Adrenal gland (tissue), 12 donors: Measurements from ENCODE around the gene MMP10. TPM values are rescaled to one million over a fixed set of nuclear protein-coding genes. Genes with fewer than 3 reads are reported as not detected.

ENCODE experiments used
- DNase-seq, 7 donors: peaks; one replicate each; pipeline ENCODE4 v3.0.0-alpha.2; 2019 to 2020
- H3K27ac ChIP-seq, 5 donors: fragments of 200-600 bp; sonication (generic) in 4 of 5; 1 replicate in 3 of 5; 2 replicates in 2 of 5; pipeline versions ENCODE4 v1.5.1 to v1.8.0; 2016 to 2020; ENCODE audit warnings: mild to moderate bottlenecking in 1 of 5
- H3K27me3 ChIP-seq: fragments of 200-600 bp; 2 replicates; pipeline ENCODE4 v1.8.0; 2021
- H3K36me3 ChIP-seq, 2 donors: fragments of 200-600 bp; replicated peaks in 1 of 2; 1 replicate in 1 of 2; 2 replicates in 1 of 2; pipeline versions ENCODE4 v1.5.1 to v1.8.0; 2018 to 2022
- H3K4me1 ChIP-seq, 2 donors: fragments of 200-600 bp; replicated peaks in 1 of 2; 1 replicate in 1 of 2; 2 replicates in 1 of 2; pipeline versions ENCODE4 v1.5.1 to v1.8.0; 2018 to 2021
- H3K4me3 ChIP-seq, 4 donors: fragments of 200-600 bp; sonication (generic) in 3 of 4; one replicate each; pipeline ENCODE4 v1.5.1; 2016 to 2018
- H3K9me3 ChIP-seq, 3 donors: fragments of 200-600 bp; sonication (generic) in 1 of 3; replicated peaks in 1 of 3; 1 replicate in 2 of 3; 2 replicates in 1 of 3; pipeline versions ENCODE4 v1.5.1 to v1.8.0; 2016 to 2021
- CTCF ChIP-seq, 6 experiments: fragments of 450-650 bp in 4 of 6; fragments of 200-600 bp in 2 of 6; sonication (generic) in 1 of 6; IDR thresholded peaks; 1 replicate in 5 of 6; 2 replicates in 1 of 6; pipeline versions ENCODE4 v1.5.1 to v1.8.0; 2016 to 2021; ENCODE audit warnings: antibody characterized with exemption in 6 of 6, mild to moderate bottlenecking in 2 of 6, moderate library complexity in 1 of 6
- POLR2A ChIP-seq, 2 donors: fragments of 450-650 bp; IDR thresholded peaks; one replicate each; pipeline ENCODE4 v1.6.1; 2017; ENCODE audit warnings: antibody characterized with exemption in 2 of 2, mild to moderate bottlenecking in 2 of 2, moderate library complexity in 1 of 2
- WGBS, 4 donors: extraction: QIAGEN DNeasy Blood & Tissue Kit in 2 of 4; methylation state at CpG; one replicate each; pipeline versions ENCODE4 v1.1.5 to v1.1.7; 2013 to 2017; 5-methylcytosine and 5-hydroxymethylcytosine counted together
- intact Hi-C, 2 donors: fragments of 100-400 bp; cut with DNase I; formaldehyde crosslinking; loops; one replicate each; pipeline versions ENCODE4 v1.14.1 to v1.15.0; 2022 to 2023
- polyA plus RNA-seq, 3 donors: library from polyadenylated mRNA; stranded (reverse); fragments of 200-250 nt in 2 of 3; fragments of 350-450 nt in 1 of 3; fragmentation: Illumina TruSeq in 1 of 3; extraction: RNeasy Lipid Tissue Mini Kit (QIAGEN cat#74804) in 1 of 3; gene quantifications; one replicate each; pipeline ENCODE4 v1.2.3, GENCODE V29; 2013 to 2014
- total RNA-seq, 9 donors: library from RNA; depleted of rRNA in 4 of 9; stranded (reverse); fragments of >200 nt in 4 of 9; fragments of 120-200 nt in 1 of 9; fragmentation: NEBNext Ultra II Directional in 1 of 9; extraction: Animal tissue kit (Norgen Biotek cat#: 25700) in 1 of 9; gene quantifications; one replicate each; pipeline versions ENCODE4 v1.1.0 to v1.2.4, GENCODE V29; 2013 to 2023
- donor health status: healthy with polysubstance abuse.
- donor health status: Bipolar disorder and iron deficiency.
- donor health status: DM: yes; HTN: yes; CAD: no.
- donor health status: DM: no; HTN: no; CAD: no.
- donor health status: DM: no; HTN: no; CAD: no.
- donor health status: DM: yes; HTN: yes; CAD: no.

MMP10 gene
- total and polyA plus RNA-seq, 12 donors = not detected

- Histone ChIP-seq H3K36me3 (no peaks in the 10 kb centered on the region), H3K4me3 (no peak overlapping the region), H3K27me3 (no peaks in the 10 kb centered on the region), H3K27ac (no peak overlapping the region), H3K9me3 (no peaks in the 10 kb centered on the region), H3K4me1 (no peaks in the 10 kb centered on the region)
- TF ChIP-seq CTCF (IDR thresholded peaks at IDR 0.05) (no peak), POLR2A (IDR thresholded peaks at IDR 0.05) (no peak)
- intact Hi-C loops = no loop called here
- DNase-seq = no peak
- 70 to 85% (median 77%) methylated on average over 2 of the region's 2 CpGs for WGBS, 4 donors
Measured at GRCh38 chr11:102727890-102728289, 52.5 kb downstream of the MMP10 start.

GRCh38 chr11:102724904-102725500, 55.4 kb downstream of the MMP10 start, which contains the start of gene MMP8:
TSS of gene MMP8 (minus strand) at chr11:102724954. CDS start at chr11:102724855, 99 bp downstream.
- WGBS, 4 donors = 33 to 70% (median 36%) methylated on average over 2 of the region's 2 CpGs
- Histone ChIP-seq H3K27me3 (no peaks in the 10 kb centered on the region), H3K27ac (no peak within 1 kb of the TSS), H3K9me3 (no peaks in the 10 kb centered on the region), H3K36me3 (no peaks in the 10 kb centered on the region), H3K4me3 (no peak within 1 kb of the TSS), H3K4me1 (no peaks in the 10 kb centered on the region)
- no peak for TF ChIP-seq CTCF (IDR thresholded peaks at IDR 0.05)
- TF ChIP-seq POLR2A (IDR thresholded peaks at IDR 0.05) = no peak
- DNase-seq = no peak
- intact Hi-C loops = no loop called here

GRCh38 chr11:102722821-102723220, 57.6 kb downstream of the MMP10 start:
- TF ChIP-seq CTCF (IDR thresholded peaks at IDR 0.05) = no peak
- no peak for TF ChIP-seq POLR2A (IDR thresholded peaks at IDR 0.05)
- no peaks in the 10 kb centered on the region for H3K9me3 ChIP-seq
- H3K4me1 ChIP-seq = no peaks in the 10 kb centered on the region
- no peaks in the 10 kb centered on the region for H3K27me3 ChIP-seq
- no peak for DNase-seq
- H3K4me3 ChIP-seq = no peak overlapping the region
- no peaks in the 10 kb centered on the region for H3K36me3 ChIP-seq
- intact Hi-C loops = no loop called here
- peak overlapping the region in 1 of 5 donors; percentile 21 for H3K27ac ChIP-seq

Other genes starting within 250 kb of the MMP10 start
- gene MMP7, start 249.9 kb downstream of the MMP10 start, total RNA-seq = under 1 TPM in 3 of 9 donors, not detected in 6; 0.39 to 0.61 (median 0.44) TPM
- not detected for gene MMP7, start 249.9 kb downstream of the MMP10 start, polyA plus RNA-seq
- not detected for gene MMP20, start 155.3 kb downstream of the MMP10 start, total RNA-seq
- gene MMP20, start 155.3 kb downstream of the MMP10 start, polyA plus RNA-seq = not detected
- gene MMP27, start 74.9 kb downstream of the MMP10 start, total RNA-seq = not detected
- not detected for gene MMP27, start 74.9 kb downstream of the MMP10 start, polyA plus RNA-seq
- gene MMP8, start 55.7 kb downstream of the MMP10 start, total RNA-seq = under 1 TPM in 4 of 9 donors, not detected in 5; 0.08 to 0.34 (median 0.17) TPM
- gene MMP8, start 55.7 kb downstream of the MMP10 start, polyA plus RNA-seq = 1 to 10 TPM in 1 of 3 donors, not detected in 2; 1.4 TPM
- gene MMP1, start 17.5 kb upstream of the MMP10 start, total RNA-seq = not detected
- gene MMP1, start 17.5 kb upstream of the MMP10 start, polyA plus RNA-seq = under 1 TPM in 1 of 3 donors, not detected in 2; 0.07 TPM
- gene MMP3, start 63.0 kb upstream of the MMP10 start, total RNA-seq = under 1 TPM in 3 of 9 donors, not detected in 6; 0.14 to 0.69 (median 0.20) TPM
- not detected for gene MMP3, start 63.0 kb upstream of the MMP10 start, polyA plus RNA-seq
- gene MMP12, start 94.4 kb upstream of the MMP10 start, total RNA-seq = not detected
- not detected for gene MMP12, start 94.4 kb upstream of the MMP10 start, polyA plus RNA-seq
- not detected for gene MMP13, start 175.1 kb upstream of the MMP10 start, total RNA-seq
- not detected for gene MMP13, start 175.1 kb upstream of the MMP10 start, polyA plus RNA-seq